HepG2 (cell line): ENCODE measurements around the gene METTL27. TPM values are rescaled to one million over a fixed set of nuclear protein-coding genes. Genes with fewer than 3 reads are reported as not detected.
A peak's percentile ranks its signal among the peaks of the same experiment; 100 is the strongest.

Experiments used
- ATF7 ChIP-seq, 2 experiments: fragments of 450-650 bp in 1 of 2; sonication (generic) in 1 of 2; formaldehyde crosslinking in 1 of 2; IDR thresholded peaks; 2 replicates each; pipeline versions ENCODE4 v1.4.0 to v1.6.1; 2016 to 2020; ENCODE audit warnings: antibody characterized with exemption in 1 of 2, mild to moderate bottlenecking in 1 of 2, missing genetic modification reagents in 1 of 2
- ATRX ChIP-seq: sonication (generic); formaldehyde crosslinking; IDR thresholded peaks from 2 replicates; pipeline ENCODE4 v1.4.0; 2020; ENCODE audit warnings: missing genetic modification reagents, borderline replicate concordance
- HIVEP1 ChIP-seq: sonication (generic); formaldehyde crosslinking; IDR thresholded peaks from 2 replicates; pipeline ENCODE4 v1.4.0; 2020; ENCODE audit warnings: mild to moderate bottlenecking, missing genetic modification reagents
- HOXA5 ChIP-seq: sonication (generic); formaldehyde crosslinking; IDR thresholded peaks from 2 replicates; pipeline ENCODE4 v1.4.0; 2020; ENCODE audit warnings: missing genetic modification reagents
- JARID2 ChIP-seq: sonication (generic); formaldehyde crosslinking; IDR thresholded peaks from 2 replicates; pipeline ENCODE4 v1.8.1; 2023; ENCODE audit warnings: missing genetic modification reagents, inconsistent platforms; ENCODE audit not compliant: insufficient replicate concordance
- KDM1A ChIP-seq: IDR thresholded peaks from 2 replicates; pipeline ENCODE4 v1.6.1; 2016; ENCODE audit warnings: missing compliant biosample characterization
- KDM2A ChIP-seq: sonication (generic); formaldehyde crosslinking; IDR thresholded peaks from 2 replicates; pipeline ENCODE4 v1.4.0; 2020; ENCODE audit warnings: low read depth, missing genetic modification reagents, borderline replicate concordance
- PPARG ChIP-seq: conservative IDR thresholded peaks from 2 replicates; pipeline ENCODE4 v1.6.1; 2016; ENCODE audit warnings: missing biosample characterization, missing genetic modification reagents
- THRA ChIP-seq: sonication (generic); formaldehyde crosslinking; IDR thresholded peaks from 2 replicates; pipeline ENCODE4 v1.4.0; 2020; ENCODE audit warnings: missing genetic modification reagents, borderline replicate concordance
- XBP1 ChIP-seq: sonication (generic); formaldehyde crosslinking; IDR thresholded peaks from 2 replicates; pipeline ENCODE4 v1.5.0; 2020; ENCODE audit warnings: missing genetic modification reagents
- ZNF224 ChIP-seq: sonication (generic); formaldehyde crosslinking; IDR thresholded peaks from 2 replicates; pipeline ENCODE4 v1.5.0; 2020; ENCODE audit warnings: mild to moderate bottlenecking, missing genetic modification reagents
- ZNF496 ChIP-seq: sonication (generic); formaldehyde crosslinking; IDR thresholded peaks from 2 replicates; pipeline ENCODE4 v1.8.1; 2023; ENCODE audit warnings: mild to moderate bottlenecking, moderate library complexity, missing genetic modification reagents; ENCODE audit not compliant: insufficient replicate concordance
- ZNF567 ChIP-seq: sonication (generic); formaldehyde crosslinking; IDR thresholded peaks from 2 replicates; pipeline ENCODE4 v1.8.1; 2023; ENCODE audit warnings: mild to moderate bottlenecking, missing genetic modification reagents, borderline replicate concordance
- ZNF644 ChIP-seq: IDR thresholded peaks from 2 replicates; pipeline ENCODE4 v1.6.1; 2016; ENCODE audit warnings: low read depth
- ZNF770 ChIP-seq: sonication (generic); formaldehyde crosslinking; IDR thresholded peaks from 2 replicates; pipeline ENCODE4 v1.5.0; 2020; ENCODE audit warnings: mild to moderate bottlenecking, missing genetic modification reagents
- ZUFSP ChIP-seq: sonication (generic); formaldehyde crosslinking; IDR thresholded peaks from 2 replicates; pipeline ENCODE4 v1.9.0; 2021; ENCODE audit warnings: missing genetic modification reagents, mild to moderate bottlenecking, borderline replicate concordance
- polyA plus RNA-seq, 8 experiments: library from polyadenylated mRNA; depleted of rRNA in 3 of 8; stranded (reverse) in 7 of 8; unstranded in 1 of 8; fragments of >200 nt; fragmentation: Illumina TruSeq in 4 of 8; extraction: Trizol in 4 of 8; gene quantifications; 2 replicates each; pipeline versions ENCODE4 v1.2.1 to v1.2.3, GENCODE V29; 2011 to 2016; ENCODE audit warnings: low read depth in 4 of 8, missing spikeins in 1 of 8, mixed read lengths in 1 of 8; ENCODE audit not compliant: insufficient read depth in 1 of 8
- total RNA-seq, 5 experiments: library from RNA; depleted of rRNA; stranded (reverse); fragments of >200 nt; fragmentation: Illumina TruSeq; extraction: Trizol; gene quantifications; 2 replicates each; pipeline ENCODE4 v1.2.3, GENCODE V29; 2016; ENCODE audit warnings: low read depth in 1 of 5
- TF ChIP-seq, protein P1 (sequence below): sonication (generic); formaldehyde crosslinking; IDR thresholded peaks from 2 replicates; pipeline ENCODE4 v1.5.1; 2020; ENCODE audit warnings: mild to moderate bottlenecking, missing genetic modification reagents, moderate library complexity
- TF ChIP-seq, protein P2 (sequence below): IDR thresholded peaks from 2 replicates; pipeline ENCODE4 v1.6.1; 2016

METTL27 gene
- total and polyA plus RNA-seq, 2 of the 13 experiments (the other 11 are each of a cell fraction or from before 2014, with no cell fraction given) = 2.0 to 3.0 TPM

DNA sequence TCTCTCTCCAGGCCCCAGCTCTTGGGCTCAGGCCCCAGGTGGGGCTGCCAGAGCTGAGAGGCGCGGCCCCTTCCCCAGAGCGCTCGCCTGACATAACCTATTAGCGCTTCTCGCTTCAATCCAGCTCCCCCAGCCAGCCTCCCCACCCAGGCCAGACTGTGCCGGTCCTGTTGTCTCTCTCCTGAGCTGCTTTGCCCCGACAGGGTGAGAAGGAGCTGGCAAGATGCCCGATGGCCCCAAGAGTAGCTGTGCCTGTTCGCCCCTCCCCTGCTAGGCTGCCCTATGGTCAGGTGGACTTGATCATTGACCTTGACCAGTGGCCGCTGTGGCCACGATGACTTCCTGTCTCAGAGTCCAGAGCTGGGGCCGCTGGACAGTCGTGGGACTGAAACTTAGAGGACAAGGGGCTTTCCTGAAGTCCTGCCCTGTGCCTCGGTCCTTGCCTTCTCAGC is 27.8 kb upstream of the METTL27 start (continued):
- TF ChIP-seq ZUFSP (no peak), ATRX (CRISPR knock-in tag) (no peak), ZNF224 (CRISPR knock-in tag) (no peak), ZNF496 (no peak), HOXA5 (CRISPR knock-in tag) (no peak), HIVEP1 (CRISPR knock-in tag) (peak; percentile 76), ZNF770 (CRISPR knock-in tag) (no peak), KDM2A (CRISPR knock-in tag) (peak; percentile 29; the same call in 1 of the 2 replicates), ZNF567 (CRISPR knock-in tag) (no peak), PPARG (CRISPR knock-in tag) (peak; percentile 73), ATF7 (IDR thresholded peaks at IDR 0.05) (no peak), ATF7 (CRISPR knock-in tag; IDR thresholded peaks at IDR 0.05) (no peak), KDM1A (CRISPR knock-in tag) (no peak), THRA (CRISPR knock-in tag) (peak; percentile 90; the same call in 1 of the 2 replicates), ZNF644 (peak; percentile 42; the same call in 1 of the 2 replicates), XBP1 (no peak), JARID2 (CRISPR knock-in tag) (no peak)
- TF ChIP-seq, protein P1, sequence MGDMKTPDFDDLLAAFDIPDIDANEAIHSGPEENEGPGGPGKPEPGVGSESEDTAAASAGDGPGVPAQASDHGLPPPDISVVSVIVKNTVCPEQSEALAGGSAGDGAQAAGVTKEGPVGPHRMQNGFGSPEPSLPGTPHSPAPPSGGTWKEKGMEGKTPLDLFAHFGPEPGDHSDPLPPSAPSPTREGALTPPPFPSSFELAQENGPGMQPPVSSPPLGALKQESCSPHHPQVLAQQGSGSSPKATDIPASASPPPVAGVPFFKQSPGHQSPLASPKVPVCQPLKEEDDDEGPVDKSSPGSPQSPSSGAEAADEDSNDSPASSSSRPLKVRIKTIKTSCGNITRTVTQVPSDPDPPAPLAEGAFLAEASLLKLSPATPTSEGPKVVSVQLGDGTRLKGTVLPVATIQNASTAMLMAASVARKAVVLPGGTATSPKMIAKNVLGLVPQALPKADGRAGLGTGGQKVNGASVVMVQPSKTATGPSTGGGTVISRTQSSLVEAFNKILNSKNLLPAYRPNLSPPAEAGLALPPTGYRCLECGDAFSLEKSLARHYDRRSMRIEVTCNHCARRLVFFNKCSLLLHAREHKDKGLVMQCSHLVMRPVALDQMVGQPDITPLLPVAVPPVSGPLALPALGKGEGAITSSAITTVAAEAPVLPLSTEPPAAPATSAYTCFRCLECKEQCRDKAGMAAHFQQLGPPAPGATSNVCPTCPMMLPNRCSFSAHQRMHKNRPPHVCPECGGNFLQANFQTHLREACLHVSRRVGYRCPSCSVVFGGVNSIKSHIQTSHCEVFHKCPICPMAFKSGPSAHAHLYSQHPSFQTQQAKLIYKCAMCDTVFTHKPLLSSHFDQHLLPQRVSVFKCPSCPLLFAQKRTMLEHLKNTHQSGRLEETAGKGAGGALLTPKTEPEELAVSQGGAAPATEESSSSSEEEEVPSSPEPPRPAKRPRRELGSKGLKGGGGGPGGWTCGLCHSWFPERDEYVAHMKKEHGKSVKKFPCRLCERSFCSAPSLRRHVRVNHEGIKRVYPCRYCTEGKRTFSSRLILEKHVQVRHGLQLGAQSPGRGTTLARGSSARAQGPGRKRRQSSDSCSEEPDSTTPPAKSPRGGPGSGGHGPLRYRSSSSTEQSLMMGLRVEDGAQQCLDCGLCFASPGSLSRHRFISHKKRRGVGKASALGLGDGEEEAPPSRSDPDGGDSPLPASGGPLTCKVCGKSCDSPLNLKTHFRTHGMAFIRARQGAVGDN (CRISPR knock-in tag) = peak; percentile 63
- TF ChIP-seq, protein P2, sequence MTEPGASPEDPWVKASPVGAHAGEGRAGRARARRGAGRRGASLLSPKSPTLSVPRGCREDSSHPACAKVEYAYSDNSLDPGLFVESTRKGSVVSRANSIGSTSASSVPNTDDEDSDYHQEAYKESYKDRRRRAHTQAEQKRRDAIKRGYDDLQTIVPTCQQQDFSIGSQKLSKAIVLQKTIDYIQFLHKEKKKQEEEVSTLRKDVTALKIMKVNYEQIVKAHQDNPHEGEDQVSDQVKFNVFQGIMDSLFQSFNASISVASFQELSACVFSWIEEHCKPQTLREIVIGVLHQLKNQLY (CRISPR knock-in tag) = no peak; the same call in 1 of the 2 replicates
